WERI-Rb-1 (cell line): ENCODE results near the gene TP53I13.

Experiments
- DNase-seq: peaks from one replicate; pipeline ENCODE4 v3.0.0-alpha.2; 2020
- H3K27ac ChIP-seq: fragments of 250-450 bp; sonication (Bioruptor Pico); 2 replicates; pipeline ENCODE4 v1.5.1; 2020; ENCODE audit warnings: mild to moderate bottlenecking, moderate library complexity
- H3K27me3 ChIP-seq: fragments of 250-450 bp; sonication (Bioruptor Pico); 2 replicates; pipeline ENCODE4 v1.5.1; 2021; ENCODE audit warnings: mild to moderate bottlenecking, low read depth, moderate library complexity; ENCODE audit not compliant: insufficient read depth, severe bottlenecking
- H3K36me3 ChIP-seq: fragments of 250-450 bp; sonication (Bioruptor Pico); 2 replicates; pipeline ENCODE4 v1.5.1; 2020; ENCODE audit warnings: mild to moderate bottlenecking, moderate library complexity
- H3K4me3 ChIP-seq: 2 replicates; pipeline ENCODE4 v1.5.1; 2011; ENCODE audit warnings: low read depth, mild to moderate bottlenecking, control low read depth, low read length
- H3K9me3 ChIP-seq: fragments of 250-450 bp; sonication (Bioruptor Pico); 2 replicates; pipeline ENCODE4 v1.5.1; 2021; ENCODE audit warnings: mild to moderate bottlenecking, moderate library complexity; ENCODE audit not compliant: severe bottlenecking
- CTCF ChIP-seq: IDR thresholded peaks from 2 replicates; pipeline ENCODE4 v1.5.1; 2011; ENCODE audit warnings: low read depth, mild to moderate bottlenecking, control low read depth, inconsistent platforms, low read length

TP53I13 gene

GRCh38 chr17:29614349-29615047 is 46.0 kb downstream of the TP53I13 start:
- no peak for TF ChIP-seq CTCF
- peaks cover 6% of the 10 kb centered on the region for H3K27me3 ChIP-seq
- no peak overlapping the region for H3K27ac ChIP-seq
- peaks cover 15% of the 10 kb centered on the region for H3K36me3 ChIP-seq
- no peak overlapping the region for H3K4me3 ChIP-seq
- DNase-seq = no peak
- no peaks in the 10 kb centered on the region for H3K9me3 ChIP-seq

- no peak for TF ChIP-seq CTCF
- Histone ChIP-seq H3K27ac (no peak overlapping the region), H3K9me3 (no peaks in the 10 kb centered on the region), H3K27me3 (peaks cover 6% of the 10 kb centered on the region), H3K4me3 (no peak overlapping the region), H3K36me3 (peaks cover 15% of the 10 kb centered on the region)
- DNase-seq = no peak
These were observed 46.5 kb downstream of the TP53I13 start for GRCh38 chr17:29615048-29615385.

- peak; percentile 87 for DNase-seq
- Histone ChIP-seq H3K36me3 (peaks cover 10% of the 10 kb centered on the region), H3K27ac (no peak overlapping the region), H3K27me3 (peaks cover 6% of the 10 kb centered on the region), H3K4me3 (peak overlapping the region; percentile 50), H3K9me3 (no peaks in the 10 kb centered on the region)
- TF ChIP-seq CTCF = no peak
These were observed 47.2 kb downstream of the TP53I13 start for GRCh38 chr17:29615492-29616299.

- Histone ChIP-seq H3K36me3 (peaks cover 4% of the 10 kb centered on the region), H3K27me3 (peaks cover 6% of the 10 kb centered on the region), H3K27ac (no peak overlapping the region), H3K4me3 (peak overlapping the region; percentile 50), H3K9me3 (no peaks in the 10 kb centered on the region)
- TF ChIP-seq CTCF = no peak
- DNase-seq = no peak
These were observed 48.0 kb downstream of the TP53I13 start for GRCh38 chr17:29616300-29617048.

- H3K36me3 ChIP-seq = peaks cover 4% of the 10 kb centered on the region
- no peak overlapping the region for H3K27ac ChIP-seq
- peak overlapping the region; percentile 50 for H3K4me3 ChIP-seq
- peaks cover 6% of the 10 kb centered on the region for H3K27me3 ChIP-seq
- H3K9me3 ChIP-seq = no peaks in the 10 kb centered on the region
- TF ChIP-seq CTCF = peak; percentile 93
- peak; percentile 91 for DNase-seq
These were observed 48.6 kb downstream of the TP53I13 start for GRCh38 chr17:29617125-29617480.
